H9 (cell line): ENCODE measurements around the gene ZNF557. TPM values are rescaled to one million over a fixed set of nuclear protein-coding genes. Genes with fewer than 3 reads are reported as not detected.

Experiments used
- DNase-seq: peaks from one replicate; pipeline ENCODE4 v3.0.0-alpha.2; 2017
- H2AFZ ChIP-seq: one replicate; pipeline ENCODE4 v1.6.1; 2013; ENCODE audit warnings: mild to moderate bottlenecking, low read length, control low read depth, moderate library complexity
- H2AK5ac ChIP-seq: 2 replicates; pipeline ENCODE4 v1.6.1; 2013; ENCODE audit warnings: low read length, control low read depth, mixed read lengths; ENCODE audit not compliant: insufficient read length
- H2BK120ac ChIP-seq: one replicate; pipeline ENCODE4 v1.6.1; 2013; ENCODE audit warnings: low read depth, mild to moderate bottlenecking, low read length, control low read depth, inconsistent platforms; ENCODE audit not compliant: poor library complexity, severe bottlenecking
- H2BK12ac ChIP-seq: 2 replicates; pipeline ENCODE4 v1.6.1; 2013; ENCODE audit warnings: low read length, control low read depth, mixed read lengths, low read depth; ENCODE audit not compliant: insufficient read length
- H2BK15ac ChIP-seq: 2 replicates; pipeline ENCODE4 v1.6.1; 2013; ENCODE audit warnings: low read depth, low read length, control low read depth
- H2BK20ac ChIP-seq: one replicate; pipeline ENCODE4 v1.6.1; 2013; ENCODE audit warnings: low read depth, mild to moderate bottlenecking, low read length, control low read depth, inconsistent platforms; ENCODE audit not compliant: poor library complexity, severe bottlenecking
- H2BK5ac ChIP-seq: 2 replicates; pipeline ENCODE4 v1.6.1; 2013; ENCODE audit warnings: low read length, control low read depth, mixed read lengths; ENCODE audit not compliant: insufficient read length
- H3K14ac ChIP-seq: 2 replicates; pipeline ENCODE4 v1.6.1; 2013; ENCODE audit warnings: low read length, control low read depth; ENCODE audit not compliant: insufficient read depth
- H3K18ac ChIP-seq: 2 replicates; pipeline ENCODE4 v1.6.1; 2013; ENCODE audit warnings: low read depth, mild to moderate bottlenecking, mixed read lengths, low read length, control low read depth; ENCODE audit not compliant: insufficient read length
- H3K23ac ChIP-seq: 2 replicates; pipeline ENCODE4 v1.6.1; 2013; ENCODE audit warnings: low read length, control low read depth, mixed read lengths, low read depth; ENCODE audit not compliant: insufficient read length
- H3K23me2 ChIP-seq: 2 replicates; pipeline ENCODE4 v1.6.1; 2013; ENCODE audit warnings: low read depth, mild to moderate bottlenecking, mixed read lengths, low read length, control low read depth; ENCODE audit not compliant: insufficient read length, poor library complexity, severe bottlenecking
- H3K27ac ChIP-seq: 2 replicates; pipeline ENCODE4 v1.5.1; 2013; ENCODE audit warnings: low read length, control low read depth, mixed read lengths, low read depth; ENCODE audit not compliant: insufficient read length
- H3K27me3 ChIP-seq: 2 replicates; pipeline ENCODE4 v1.6.1; 2013; ENCODE audit warnings: low read length, control low read depth, inconsistent platforms; ENCODE audit not compliant: insufficient read depth
- H3K4ac ChIP-seq: 2 replicates; pipeline ENCODE4 v1.6.1; 2013; ENCODE audit warnings: low read depth, mild to moderate bottlenecking, control low read depth, inconsistent platforms, low read length, moderate library complexity
- H3K4me1 ChIP-seq: 2 replicates; pipeline ENCODE4 v1.6.1; 2013; ENCODE audit warnings: low read length, control low read depth, inconsistent platforms; ENCODE audit not compliant: insufficient read depth
- H3K4me2 ChIP-seq: 2 replicates; pipeline ENCODE4 v1.6.1; 2013; ENCODE audit warnings: low read length, control low read depth, mixed read lengths; ENCODE audit not compliant: insufficient read length, insufficient read depth
- H3K56ac ChIP-seq: 2 replicates; pipeline ENCODE4 v1.6.1; 2013; ENCODE audit warnings: low read depth, mild to moderate bottlenecking, mixed read lengths, low read length, control low read depth; ENCODE audit not compliant: insufficient read length
- H3K79me1 ChIP-seq: 2 replicates; pipeline ENCODE4 v1.6.1; 2013; ENCODE audit warnings: low read depth, mild to moderate bottlenecking, moderate library complexity, low read length, control low read depth, inconsistent platforms; ENCODE audit not compliant: insufficient read depth, poor library complexity, severe bottlenecking
- H3K79me2 ChIP-seq: 2 replicates; pipeline ENCODE4 v1.6.1; 2013; ENCODE audit warnings: low read length, control low read depth, inconsistent platforms; ENCODE audit not compliant: insufficient read depth
- H3K9ac ChIP-seq: 2 replicates; pipeline ENCODE4 v1.6.1; 2013; ENCODE audit warnings: low read length, control low read depth, mixed read lengths; ENCODE audit not compliant: insufficient read length; ENCODE audit errors: extremely low read depth
- H3K9me3 ChIP-seq: one replicate; pipeline ENCODE4 v1.6.1; 2013; ENCODE audit warnings: low read depth, low read length, inconsistent platforms; ENCODE audit not compliant: control insufficient read depth
- H3T11ph ChIP-seq: one replicate; pipeline ENCODE4 v1.6.1; 2013; ENCODE audit warnings: mild to moderate bottlenecking, low read length, control low read depth, inconsistent platforms
- H4K20me1 ChIP-seq: one replicate; pipeline ENCODE4 v1.6.1; 2013; ENCODE audit not compliant: control insufficient read depth, insufficient read length, insufficient read depth
- H4K5ac ChIP-seq: 2 replicates; pipeline ENCODE4 v1.6.1; 2013; ENCODE audit warnings: low read depth, mild to moderate bottlenecking, mixed read lengths, low read length, control low read depth; ENCODE audit not compliant: insufficient read length
- H4K8ac ChIP-seq: replicated peaks from 2 replicates; pipeline ENCODE4 v1.6.1; 2013; ENCODE audit warnings: low read length, control low read depth, mixed read lengths, low read depth; ENCODE audit not compliant: insufficient read length
- H4K91ac ChIP-seq: 2 replicates; pipeline ENCODE4 v1.6.1; 2013; ENCODE audit warnings: low read depth, mild to moderate bottlenecking, moderate library complexity, mixed read lengths, low read length, control low read depth; ENCODE audit not compliant: insufficient read length
- H3K27ac Mint-ChIP-seq, 3 experiments: 2 replicates in 2 of 3; 3 replicates in 1 of 3; pipeline ENCODE4 v1.8.0; 2020 to 2021; ENCODE audit warnings: mixed read lengths in 3 of 3, mild to moderate bottlenecking in 1 of 3, moderate library complexity in 1 of 3
- H3K27me3 Mint-ChIP-seq: 2 replicates; pipeline ENCODE4 v1.8.0; 2021; ENCODE audit warnings: low read depth, mild to moderate bottlenecking, moderate library complexity, mixed read lengths
- H3K36me3 Mint-ChIP-seq, 3 experiments: 2 replicates in 2 of 3; 3 replicates in 1 of 3; pipeline ENCODE4 v1.8.0; 2020 to 2021; ENCODE audit warnings: low read depth in 3 of 3, mixed read lengths in 3 of 3; ENCODE audit not compliant: insufficient read depth in 1 of 3
- H3K4me1 Mint-ChIP-seq, 2 experiments: 2 replicates each; pipeline ENCODE4 v1.8.0; 2020; ENCODE audit warnings: mixed read lengths in 2 of 2
- H3K4me3 Mint-ChIP-seq, 2 experiments: 2 replicates in 1 of 2; 3 replicates in 1 of 2; pipeline ENCODE4 v1.8.0; 2020 to 2021; ENCODE audit warnings: mild to moderate bottlenecking in 2 of 2, mixed read lengths in 2 of 2, moderate library complexity in 1 of 2
- H3K9me3 Mint-ChIP-seq, 2 experiments: 2 replicates in 1 of 2; 3 replicates in 1 of 2; pipeline ENCODE4 v1.8.0; 2020; ENCODE audit warnings: mild to moderate bottlenecking in 2 of 2, mixed read lengths in 2 of 2, moderate library complexity in 1 of 2
- CTCF ChIP-seq: fragments of 200-600 bp; sonication (generic); conservative IDR thresholded peaks from 3 replicates; pipeline ENCODE4 v1.8.0; 2021; ENCODE audit warnings: antibody characterized with exemption, mild to moderate bottlenecking
- WGBS: extraction: QIAGEN DNeasy Blood & Tissue Kit; methylation state at CpG from one replicate; pipeline ENCODE4 v1.1.7; 2013; ENCODE audit warnings: missing lambda C conversion rate, low lambda C conversion rate, mixed read lengths; ENCODE audit not compliant: insufficient read length; ENCODE audit errors: extremely low coverage; 5-methylcytosine and 5-hydroxymethylcytosine counted together
- total RNA-seq: library from RNA; stranded (reverse); gene quantifications from 2 replicates; pipeline ENCODE4 v1.2.1, GENCODE V29; 2021

ZNF557 gene
- total RNA-seq, 1 experiment from 2014 or later: 12.2 TPM

- H3K4me2 ChIP-seq: no peak overlapping the region
- peaks cover 78 to 84% (median 81%) of the 10 kb centered on the region in 3 experiments for H3K36me3 Mint-ChIP-seq
- no peak overlapping the region for H3K14ac ChIP-seq
- no peak for TF ChIP-seq CTCF
- no peak overlapping the region for H2AK5ac ChIP-seq
- H2BK12ac ChIP-seq: no peak overlapping the region
- no peaks in the 10 kb centered on the region for H3K27me3 Mint-ChIP-seq
- no peak overlapping the region for H3K18ac ChIP-seq
- DNase-seq: no peak
- H2BK120ac ChIP-seq: no peak overlapping the region
- H3K4me3 Mint-ChIP-seq: no peak overlapping the region
- no peak overlapping the region for H3K27ac Mint-ChIP-seq
- H2BK20ac ChIP-seq: no peak overlapping the region
- H3T11ph ChIP-seq: no peak overlapping the region
- no peak overlapping the region for H3K9ac ChIP-seq
- H3K23ac ChIP-seq: no peak overlapping the region
- no peak overlapping the region for H4K5ac ChIP-seq
- no peak overlapping the region for H3K27ac ChIP-seq
- no peak overlapping the region for H4K8ac ChIP-seq
- no peaks in the 10 kb centered on the region for H3K4me1 Mint-ChIP-seq
- no peaks in the 10 kb centered on the region for H4K20me1 ChIP-seq
- H3K9me3 Mint-ChIP-seq: peaks cover 78 to 87% of the 10 kb centered on the region in 2 experiments
- no peaks in the 10 kb centered on the region for H3K79me2 ChIP-seq
- H3K56ac ChIP-seq: no peak overlapping the region
- no peak overlapping the region for H3K4ac ChIP-seq
- H3K4me1 ChIP-seq: no peaks in the 10 kb centered on the region
- H3K79me1 ChIP-seq: no peaks in the 10 kb centered on the region
- no CpG with 5 or more reads among the region's 6 CpGs for WGBS
- H2AFZ ChIP-seq: no peak overlapping the region
- peaks cover 51% of the 10 kb centered on the region for H3K9me3 ChIP-seq
- no peaks in the 10 kb centered on the region for H3K23me2 ChIP-seq
- H3K27me3 ChIP-seq: no peaks in the 10 kb centered on the region
- H2BK5ac ChIP-seq: no peak overlapping the region
- no peak overlapping the region for H4K91ac ChIP-seq
- H2BK15ac ChIP-seq: no peak overlapping the region
Measured at GRCh38 chr19:7088999-7089398, 19.5 kb downstream of the ZNF557 start.
